GM18505 (cell line): ENCODE measurements around the gene VEZF1.

Experiments used
- ATAC-seq: cut with Tn5 transposase; IDR thresholded peaks from one replicate; pipeline ENCODE4 v1.9.1; 2021; ENCODE audit not compliant: unreplicated experiment
- POLR2A ChIP-seq: IDR thresholded peaks from 4 replicates; pipeline ENCODE4 v1.6.1; 2011; ENCODE audit warnings: borderline replicate concordance; ENCODE audit not compliant: insufficient read depth, insufficient read length; ENCODE audit errors: extremely low read depth

Gene VEZF1

GRCh38 chr17:57930239-57930638 lies 57.8 kb downstream of the VEZF1 start:
- ATAC-seq: no peak
- no peak for TF ChIP-seq POLR2A

- no peak for TF ChIP-seq POLR2A
- ATAC-seq: no peak
Observed at GRCh38 chr17:57929386-57929785, 58.7 kb downstream of the VEZF1 start.

GRCh38 chr17:57928928-57929327 lies 59.1 kb downstream of the VEZF1 start:
- ATAC-seq: no peak
- TF ChIP-seq POLR2A: no peak

- ATAC-seq: no peak
- TF ChIP-seq POLR2A: no peak
Observed at GRCh38 chr17:57927048-57927723, 60.9 kb downstream of the VEZF1 start.

GRCh38 chr17:57926723-57927047 lies 61.4 kb downstream of the VEZF1 start:
- ATAC-seq: no peak
- TF ChIP-seq POLR2A: no peak

GRCh38 chr17:57925361-57925990 lies 62.6 kb downstream of the VEZF1 start:
- no peak for TF ChIP-seq POLR2A
- no peak for ATAC-seq

- no peak for TF ChIP-seq POLR2A
- ATAC-seq: no peak
Observed at GRCh38 chr17:57924677-57925076, 63.4 kb downstream of the VEZF1 start.
